Urothelium cell line (cell line): ENCODE measurements around the gene ZNF581.

ENCODE experiments used
- DNase-seq: peaks from one replicate; pipeline ENCODE4 v3.0.0; 2011; ENCODE audit warnings: low spot score, mixed read lengths
- FAIRE-seq: peaks from 2 replicates; lab custom pipeline; 2011; peaks lifted over from hg19 to GRCh38; lab: Jason Lieb, UNC

The ZNF581 gene

DNA sequence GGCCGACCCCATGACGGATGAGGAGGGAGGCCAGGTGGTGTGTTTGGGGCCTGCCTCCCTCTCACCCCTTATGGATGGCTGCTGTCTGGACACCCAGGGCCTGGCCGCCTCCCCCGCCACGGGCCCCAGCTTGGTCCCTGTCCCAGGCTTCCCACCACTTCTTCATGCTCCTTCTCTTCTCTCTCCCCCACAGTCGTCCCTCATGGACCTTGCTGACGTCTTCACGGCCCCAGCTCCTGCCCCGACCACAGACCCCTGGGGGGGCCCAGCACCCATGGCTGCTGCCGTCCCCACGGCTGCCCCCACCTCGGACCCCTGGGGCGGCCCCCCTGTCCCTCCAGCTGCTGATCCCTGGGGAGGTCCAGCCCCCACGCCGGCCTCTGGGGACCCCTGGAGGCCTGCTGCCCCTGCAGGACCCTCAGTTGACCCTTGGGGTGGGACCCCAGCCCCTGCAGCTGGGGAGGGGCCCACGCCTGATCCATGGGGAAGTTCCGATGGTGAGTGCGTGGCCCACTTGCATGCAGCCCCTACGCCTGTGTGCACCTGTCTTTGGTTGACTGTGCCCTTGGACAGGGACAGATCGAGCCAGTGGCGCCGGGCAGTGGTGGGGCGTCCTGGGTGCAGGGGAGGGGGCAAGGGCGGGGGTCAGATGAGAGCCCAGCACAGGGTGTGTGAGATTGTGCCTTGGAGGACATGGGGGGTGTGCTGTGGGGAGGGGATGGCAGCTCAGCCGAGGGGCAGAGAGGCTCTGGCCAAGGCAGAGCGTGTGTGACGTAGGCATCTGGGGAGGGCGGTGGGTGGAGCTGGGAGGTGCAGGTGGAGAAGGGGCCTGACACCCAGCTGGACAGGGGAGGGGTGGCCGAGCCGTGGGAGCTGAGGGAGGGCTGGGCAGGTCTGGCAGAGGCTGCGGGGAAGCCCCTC, 48.4 kb downstream of the ZNF581 start:
- DNase-seq (no peak), FAIRE-seq (no peak)

GRCh38 chr19:55692681-55693081, 49.2 kb downstream of the ZNF581 start:
- DNase-seq (no peak), FAIRE-seq (no peak)

- FAIRE-seq = no peak
- no peak for DNase-seq
These were observed 50.0 kb downstream of the ZNF581 start for GRCh38 chr19:55693336-55693974.

DNA sequence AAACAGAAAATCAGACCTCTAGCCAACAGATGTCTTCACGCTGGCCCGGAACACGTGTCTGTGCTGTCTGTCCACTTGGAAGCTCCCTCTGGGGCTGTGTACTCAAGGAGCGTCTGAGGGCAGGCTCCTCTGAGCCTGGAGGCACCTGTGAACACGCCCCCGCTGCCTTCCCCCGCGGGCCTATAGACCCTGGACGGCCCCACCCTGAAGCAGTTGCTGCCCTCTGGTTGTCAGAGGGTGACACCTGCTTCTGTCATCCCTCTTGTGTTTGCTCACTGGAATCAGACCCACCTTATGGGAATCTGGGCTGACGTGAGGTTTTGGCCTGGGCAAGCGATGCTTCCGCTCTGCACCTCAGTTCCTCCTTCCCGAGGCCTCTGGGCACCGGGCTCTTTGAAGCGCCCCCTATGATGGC, 50.8 kb downstream of the ZNF581 start:
- DNase-seq (no peak), FAIRE-seq (no peak)

DNA sequence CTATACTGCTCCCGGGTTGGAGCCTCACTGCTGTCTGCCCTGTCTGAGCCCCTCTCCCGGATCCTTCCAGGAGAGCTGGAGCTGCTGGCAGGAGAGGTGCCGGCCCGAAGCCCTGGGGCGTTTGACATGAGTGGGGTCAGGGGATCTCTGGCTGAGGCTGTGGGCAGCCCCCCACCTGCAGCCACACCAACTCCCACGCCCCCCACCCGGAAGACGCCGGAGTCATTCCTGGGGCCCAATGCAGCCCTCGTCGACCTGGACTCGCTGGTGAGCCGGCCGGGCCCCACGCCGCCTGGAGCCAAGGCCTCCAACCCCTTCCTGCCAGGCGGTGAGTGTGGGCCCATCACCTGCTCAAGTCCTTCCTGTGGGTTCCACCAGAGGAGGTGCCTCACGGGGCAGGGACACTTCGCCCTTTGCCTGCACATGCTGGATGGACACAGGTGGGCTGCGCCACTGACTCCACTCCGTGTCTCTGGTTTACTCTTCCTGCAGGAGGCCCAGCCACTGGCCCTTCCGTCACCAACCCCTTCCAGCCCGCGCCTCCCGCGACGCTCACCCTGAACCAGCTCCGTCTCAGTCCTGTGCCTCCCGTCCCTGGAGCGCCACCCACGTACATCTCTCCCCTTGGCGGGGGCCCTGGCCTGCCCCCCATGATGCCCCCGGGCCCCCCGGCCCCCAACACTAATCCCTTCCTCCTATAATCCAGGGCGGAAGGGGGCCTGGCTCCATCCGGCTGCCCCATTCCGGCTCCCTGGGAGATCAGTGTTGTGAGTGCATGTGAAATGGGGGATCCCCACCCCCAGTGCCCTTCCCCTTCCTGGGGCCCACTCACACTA, 51.4 kb downstream of the ZNF581 start:
- FAIRE-seq = no peak
- DNase-seq = no peak
